ENCODE measurements around the gene TMEM184A. TPM values are rescaled to one million over a fixed set of nuclear protein-coding genes. Genes with fewer than 3 reads are reported as not detected.

Gene TMEM184A
- total and polyA plus RNA-seq, 2 of the 13 experiments (the other 11 are each of a cell fraction or from before 2014, with no cell fraction given): 9.5 to 20.4 TPM

DNA sequence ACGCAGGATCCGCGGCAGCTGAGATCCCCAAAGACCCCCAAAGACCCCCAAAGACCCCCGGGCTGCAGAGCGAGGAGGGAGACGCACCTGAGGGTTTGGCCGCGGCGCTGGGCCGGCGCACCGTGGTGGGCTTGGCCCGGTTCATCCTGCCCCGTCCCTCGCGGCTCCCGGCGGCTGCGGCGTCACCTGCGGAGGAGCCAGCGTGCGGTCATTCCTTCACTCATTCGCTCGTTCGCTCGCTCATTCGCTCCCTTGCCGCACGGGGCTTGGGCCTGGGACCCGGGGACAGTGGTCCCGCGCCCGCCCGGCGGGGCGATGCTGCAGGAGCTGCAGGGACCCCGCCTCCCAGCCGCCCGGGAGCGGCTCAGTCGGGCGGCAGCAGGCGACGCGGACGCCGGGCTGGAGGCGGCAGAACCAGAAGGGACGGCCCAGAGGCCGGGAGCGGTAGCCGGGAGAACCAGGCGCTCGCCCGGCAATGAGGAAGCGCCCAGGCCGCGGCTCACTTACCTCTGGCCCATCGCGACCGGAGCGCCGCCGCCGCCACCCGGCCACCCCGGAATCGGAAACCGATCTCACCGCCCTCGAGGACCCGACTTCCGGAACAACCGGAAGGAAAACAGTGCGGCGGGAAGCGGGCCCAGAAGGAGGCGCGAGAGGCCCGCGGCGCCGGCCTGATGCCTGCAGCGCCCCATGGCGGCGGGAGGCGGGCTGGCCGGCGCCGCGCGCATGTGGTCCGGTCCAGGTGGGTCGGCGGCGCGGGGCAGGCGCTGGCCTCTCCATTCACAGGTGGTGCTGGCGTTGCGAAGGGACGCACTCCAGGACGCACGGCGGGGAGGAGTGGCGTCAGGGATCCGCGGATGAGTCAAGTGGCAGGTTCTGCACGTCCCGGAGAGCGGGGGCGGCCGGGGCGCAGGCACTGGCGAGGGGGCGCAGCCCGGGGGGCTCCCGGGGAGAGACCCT lies 51.9 kb downstream of the TMEM184A start, which contains the start of gene INTS1 (continued):
- TF ChIP-seq, protein P1, sequence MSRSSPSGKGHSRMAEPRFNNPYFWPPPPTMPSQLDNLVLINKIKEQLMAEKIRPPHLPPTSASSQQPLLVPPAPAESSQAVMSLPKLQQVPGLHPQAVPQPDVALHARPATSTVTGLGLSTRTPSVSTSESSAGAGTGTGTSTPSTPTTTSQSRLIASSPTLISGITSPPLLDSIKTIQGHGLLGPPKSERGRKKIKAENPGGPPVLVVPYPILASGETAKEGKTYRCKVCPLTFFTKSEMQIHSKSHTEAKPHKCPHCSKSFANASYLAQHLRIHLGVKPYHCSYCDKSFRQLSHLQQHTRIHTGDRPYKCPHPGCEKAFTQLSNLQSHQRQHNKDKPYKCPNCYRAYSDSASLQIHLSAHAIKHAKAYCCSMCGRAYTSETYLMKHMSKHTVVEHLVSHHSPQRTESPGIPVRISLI (CRISPR knock-in tag; IDR thresholded peaks at IDR 0.05; ENCODE audit: borderline replicate concordance): peak; percentile 32; the same call in 1 of the 2 replicates
- no peak for TF ChIP-seq RARG (CRISPR knock-in tag; IDR thresholded peaks at IDR 0.05; ENCODE audit: low read depth)
- TF ChIP-seq, protein P2, sequence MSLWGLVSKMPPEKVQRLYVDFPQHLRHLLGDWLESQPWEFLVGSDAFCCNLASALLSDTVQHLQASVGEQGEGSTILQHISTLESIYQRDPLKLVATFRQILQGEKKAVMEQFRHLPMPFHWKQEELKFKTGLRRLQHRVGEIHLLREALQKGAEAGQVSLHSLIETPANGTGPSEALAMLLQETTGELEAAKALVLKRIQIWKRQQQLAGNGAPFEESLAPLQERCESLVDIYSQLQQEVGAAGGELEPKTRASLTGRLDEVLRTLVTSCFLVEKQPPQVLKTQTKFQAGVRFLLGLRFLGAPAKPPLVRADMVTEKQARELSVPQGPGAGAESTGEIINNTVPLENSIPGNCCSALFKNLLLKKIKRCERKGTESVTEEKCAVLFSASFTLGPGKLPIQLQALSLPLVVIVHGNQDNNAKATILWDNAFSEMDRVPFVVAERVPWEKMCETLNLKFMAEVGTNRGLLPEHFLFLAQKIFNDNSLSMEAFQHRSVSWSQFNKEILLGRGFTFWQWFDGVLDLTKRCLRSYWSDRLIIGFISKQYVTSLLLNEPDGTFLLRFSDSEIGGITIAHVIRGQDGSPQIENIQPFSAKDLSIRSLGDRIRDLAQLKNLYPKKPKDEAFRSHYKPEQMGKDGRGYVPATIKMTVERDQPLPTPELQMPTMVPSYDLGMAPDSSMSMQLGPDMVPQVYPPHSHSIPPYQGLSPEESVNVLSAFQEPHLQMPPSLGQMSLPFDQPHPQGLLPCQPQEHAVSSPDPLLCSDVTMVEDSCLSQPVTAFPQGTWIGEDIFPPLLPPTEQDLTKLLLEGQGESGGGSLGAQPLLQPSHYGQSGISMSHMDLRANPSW (CRISPR knock-in tag; IDR thresholded peaks at IDR 0.05; ENCODE audit: borderline replicate concordance): no peak
- TF ChIP-seq ZNF83 (CRISPR knock-in tag; IDR thresholded peaks at IDR 0.05; ENCODE audit: borderline replicate concordance): no peak
- TF ChIP-seq RNF2 (conservative IDR thresholded peaks at IDR 0.05; ENCODE audit: low read depth): no peak
- TF ChIP-seq, protein P3, sequence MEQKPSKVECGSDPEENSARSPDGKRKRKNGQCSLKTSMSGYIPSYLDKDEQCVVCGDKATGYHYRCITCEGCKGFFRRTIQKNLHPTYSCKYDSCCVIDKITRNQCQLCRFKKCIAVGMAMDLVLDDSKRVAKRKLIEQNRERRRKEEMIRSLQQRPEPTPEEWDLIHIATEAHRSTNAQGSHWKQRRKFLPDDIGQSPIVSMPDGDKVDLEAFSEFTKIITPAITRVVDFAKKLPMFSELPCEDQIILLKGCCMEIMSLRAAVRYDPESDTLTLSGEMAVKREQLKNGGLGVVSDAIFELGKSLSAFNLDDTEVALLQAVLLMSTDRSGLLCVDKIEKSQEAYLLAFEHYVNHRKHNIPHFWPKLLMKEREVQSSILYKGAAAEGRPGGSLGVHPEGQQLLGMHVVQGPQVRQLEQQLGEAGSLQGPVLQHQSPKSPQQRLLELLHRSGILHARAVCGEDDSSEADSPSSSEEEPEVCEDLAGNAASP (CRISPR knock-in tag; IDR thresholded peaks at IDR 0.05; ENCODE audit: borderline replicate concordance): peak; percentile 51
- TF ChIP-seq ZNF75D (CRISPR knock-in tag; IDR thresholded peaks at IDR 0.05; ENCODE audit: borderline replicate concordance): no peak
- TF ChIP-seq ZNF337 (CRISPR knock-in tag; IDR thresholded peaks at IDR 0.05; ENCODE audit: borderline replicate concordance, low read depth): peak; percentile 47; the same call in 1 of the 2 replicates
- TF ChIP-seq ZNF672 (CRISPR knock-in tag; IDR thresholded peaks at IDR 0.05): no peak
- no peak for TF ChIP-seq FOXA1 (IDR thresholded peaks at IDR 0.05)
- TF ChIP-seq FOXA1 (CRISPR knock-in tag; IDR thresholded peaks at IDR 0.05): peak; percentile 95
- TF ChIP-seq ESRRA (CRISPR knock-in tag; IDR thresholded peaks at IDR 0.05; ENCODE audit: low read depth): peak; percentile 48; the same call in 1 of the 2 replicates
- TF ChIP-seq, protein P4, sequence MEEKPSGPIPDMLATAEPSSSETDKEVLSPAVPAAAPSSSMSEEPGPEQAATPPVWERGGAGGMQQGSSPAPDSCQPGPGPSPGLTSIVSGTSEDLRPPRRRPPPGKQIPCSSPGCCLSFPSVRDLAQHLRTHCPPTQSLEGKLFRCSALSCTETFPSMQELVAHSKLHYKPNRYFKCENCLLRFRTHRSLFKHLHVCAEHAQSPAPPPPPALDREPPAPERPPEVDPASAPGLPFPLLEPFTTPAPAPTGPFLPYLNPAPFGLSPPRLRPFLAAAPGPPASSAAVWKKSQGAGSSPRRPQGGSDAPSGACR (CRISPR knock-in tag; IDR thresholded peaks at IDR 0.05): 0 out of 2 replicates have a peak, but pooled peaks have one; percentile 70
- TF ChIP-seq, protein P5, sequence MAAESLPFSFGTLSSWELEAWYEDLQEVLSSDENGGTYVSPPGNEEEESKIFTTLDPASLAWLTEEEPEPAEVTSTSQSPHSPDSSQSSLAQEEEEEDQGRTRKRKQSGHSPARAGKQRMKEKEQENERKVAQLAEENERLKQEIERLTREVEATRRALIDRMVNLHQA (CRISPR knock-in tag; IDR thresholded peaks at IDR 0.05): no peak
- no peak for TF ChIP-seq ONECUT2 (CRISPR knock-in tag; IDR thresholded peaks at IDR 0.05)
- TF ChIP-seq SRY (CRISPR knock-in tag; IDR thresholded peaks at IDR 0.05): peak; percentile 61
- no peak for TF ChIP-seq AHR (CRISPR knock-in tag; IDR thresholded peaks at IDR 0.05)
- no peak for TF ChIP-seq ZNF7 (CRISPR knock-in tag; IDR thresholded peaks at IDR 0.05)
- TF ChIP-seq ZNF430 (CRISPR knock-in tag; IDR thresholded peaks at IDR 0.05): no peak

All from HepG2 (cell line).